GM12878 (cell line): ENCODE measurements around the gene IRX1. TPM values are rescaled to one million over a fixed set of nuclear protein-coding genes. Genes with fewer than 3 reads are reported as not detected.

Experiments used
- ATAC-seq: fragments of 200-7000 bp; cut with Tn5 transposase; 3 replicates; pipeline ENCODE4 v1.9.1; 2020; ENCODE audit warnings: mild to moderate bottlenecking, moderate library complexity
- BruUV-seq: library from RNA; stranded (reverse); fragments of 400-500 nt; replicated peaks from 2 replicates; lab custom pipeline; 2021; lab: Mats Ljungman, UMichigan
- CTCF ChIA-PET: fragments of 300-600 bp; sonication (Branson Sonifier 250); formaldehyde crosslinking; extraction: SDS; loops from one replicate; lab custom pipeline; 2021; ENCODE audit warnings: inconsistent platforms; lab: Yijun Ruan, JAX
- POLR2A ChIA-PET: fragments of 350-600 bp; formaldehyde crosslinking; extraction: SDS; loops from one replicate; lab custom pipeline; 2021; ENCODE audit warnings: inconsistent platforms; lab: Charles Lee
- RAD21 ChIA-PET: fragments of 300-600 bp; sonication (Branson Sonifier 250); formaldehyde crosslinking; loops from one replicate; lab custom pipeline; 2023; ENCODE audit warnings: antibody characterized with exemption; ENCODE audit not compliant: unreplicated experiment; lab: Charles Lee
- SMC1A ChIA-PET: fragments of 300-600 bp; sonication (Branson Sonifier 250); formaldehyde crosslinking; loops from one replicate; lab custom pipeline; 2023; ENCODE audit not compliant: unreplicated experiment, uncharacterized antibody; lab: Charles Lee
- DNase-seq: peaks from one replicate; pipeline ENCODE4 v3.0.0-alpha.2; 2011; ENCODE audit warnings: low read depth, low spot score
- FAIRE-seq: peaks from 3 replicates; lab custom pipeline; 2011; peaks lifted over from hg19 to GRCh38; lab: Jason Lieb, UNC
- H2AFZ ChIP-seq: 2 replicates; pipeline ENCODE4 v1.6.0; 2011; ENCODE audit warnings: low read depth, low read length, control low read depth; ENCODE audit not compliant: control insufficient read depth
- H3K27ac ChIP-seq: 2 replicates; pipeline ENCODE4 v1.5.1; 2011; ENCODE audit warnings: control low read depth; ENCODE audit not compliant: control insufficient read depth, insufficient read depth
- H3K27me3 ChIP-seq, 2 experiments: replicated peaks in 1 of 2; 2 replicates each; pipeline versions ENCODE4 v1.6.0 to v1.6.1; 2011; ENCODE audit warnings: low read length in 1 of 2; ENCODE audit not compliant: control insufficient read depth in 2 of 2, insufficient read depth in 2 of 2
- H3K36me3 ChIP-seq, 2 experiments: 2 replicates each; pipeline ENCODE4 v1.5.1; 2011; ENCODE audit warnings: low read length in 1 of 2; ENCODE audit not compliant: control insufficient read depth in 2 of 2, insufficient read depth in 2 of 2
- H3K4me1 ChIP-seq: 2 replicates; pipeline ENCODE4 v1.6.1; 2011; ENCODE audit warnings: mild to moderate bottlenecking, low read length, moderate library complexity, mixed read lengths; ENCODE audit not compliant: control insufficient read depth, insufficient read depth
- H3K4me2 ChIP-seq: 2 replicates; pipeline ENCODE4 v1.6.0; 2011; ENCODE audit warnings: control low read depth; ENCODE audit not compliant: control insufficient read depth, insufficient read depth
- H3K4me3 ChIP-seq: fragments of 200-600 bp; sonication (generic); 2 replicates; pipeline ENCODE4 v1.5.1; 2016
- H3K79me2 ChIP-seq: 2 replicates; pipeline ENCODE4 v1.6.0; 2011; ENCODE audit warnings: low read length; ENCODE audit not compliant: control insufficient read depth, insufficient read depth
- H3K9ac ChIP-seq: 2 replicates; pipeline ENCODE4 v1.8.0; 2011; ENCODE audit warnings: low read length, control low read depth, mixed read lengths; ENCODE audit not compliant: control insufficient read depth, insufficient read depth
- H3K9me3 ChIP-seq: replicated peaks from 3 replicates; pipeline ENCODE4 v1.5.1; 2011; ENCODE audit warnings: mild to moderate bottlenecking, low read length; ENCODE audit not compliant: control insufficient read depth, insufficient read depth
- H4K20me1 ChIP-seq: 2 replicates; pipeline ENCODE4 v1.6.0; 2011; ENCODE audit not compliant: control insufficient read depth, insufficient read depth
- ATF2 ChIP-seq: IDR thresholded peaks from 2 replicates; pipeline ENCODE4 v1.6.1; 2012; ENCODE audit warnings: low read length, inconsistent platforms
- FOXK2 ChIP-seq: fragments of 450-650 bp; IDR thresholded peaks from 2 replicates; pipeline ENCODE4 v1.6.1; 2017; ENCODE audit warnings: mild to moderate bottlenecking, moderate library complexity
- IKZF1 ChIP-seq: fragments of 450-650 bp; conservative IDR thresholded peaks from 2 replicates; pipeline ENCODE4 v1.6.1; 2017; ENCODE audit warnings: antibody characterized with exemption, mild to moderate bottlenecking
- IKZF2 ChIP-seq, 2 experiments: fragments of 450-650 bp; IDR thresholded peaks; 2 replicates each; pipeline ENCODE4 v1.6.1; 2017; ENCODE audit warnings: mild to moderate bottlenecking in 2 of 2, moderate library complexity in 2 of 2
- MAX ChIP-seq: IDR thresholded peaks from 2 replicates; pipeline ENCODE4 v1.6.1; 2012; ENCODE audit warnings: low read depth, low read length, improper control_type of control experiment
- MLLT1 ChIP-seq: fragments of 450-650 bp; IDR thresholded peaks from 2 replicates; pipeline ENCODE4 v1.6.1; 2016; ENCODE audit warnings: mild to moderate bottlenecking
- NFYB ChIP-seq: IDR thresholded peaks from 2 replicates; pipeline ENCODE4 v1.6.1; 2011; ENCODE audit warnings: low read depth, mild to moderate bottlenecking, low read length, improper control_type of control experiment, moderate library complexity; ENCODE audit not compliant: insufficient read depth
- POLR2AphosphoS5 ChIP-seq: IDR thresholded peaks from 2 replicates; pipeline ENCODE4 v1.6.1; 2011; ENCODE audit warnings: mild to moderate bottlenecking, low read length, inconsistent platforms
- POU2F2 ChIP-seq: IDR thresholded peaks from 3 replicates; pipeline ENCODE4 v1.6.1; 2011; ENCODE audit warnings: low read depth, mild to moderate bottlenecking, low read length, borderline replicate concordance
- RB1 ChIP-seq: fragments of 450-650 bp; formaldehyde crosslinking; IDR thresholded peaks from 2 replicates; pipeline ENCODE4 v1.6.1; 2017; ENCODE audit warnings: mild to moderate bottlenecking, borderline replicate concordance
- SMAD5 ChIP-seq: IDR thresholded peaks from 2 replicates; pipeline ENCODE4 v1.6.1; 2016; ENCODE audit warnings: antibody characterized with exemption, low read depth
- SREBF1 ChIP-seq: IDR thresholded peaks from 2 replicates; pipeline ENCODE4 v1.6.1; 2012; ENCODE audit warnings: mild to moderate bottlenecking, low read length
- USF2 ChIP-seq: IDR thresholded peaks from 2 replicates; pipeline ENCODE4 v1.6.1; 2011; ENCODE audit warnings: low read depth, low read length, improper control_type of control experiment, borderline replicate concordance
- YBX1 ChIP-seq: fragments of 450-650 bp; IDR thresholded peaks from 2 replicates; pipeline ENCODE4 v1.6.1; 2016; ENCODE audit warnings: antibody characterized with exemption
- ZNF592 ChIP-seq: fragments of 450-650 bp; IDR thresholded peaks from 2 replicates; pipeline ENCODE4 v1.6.1; 2017; ENCODE audit warnings: mild to moderate bottlenecking, moderate library complexity
- ZNF622 ChIP-seq: fragments of 450-650 bp; IDR thresholded peaks from 2 replicates; pipeline ENCODE4 v1.6.1; 2017; ENCODE audit warnings: mild to moderate bottlenecking, inconsistent platforms
- WGBS: methylation state at CpG from one replicate; pipeline ENCODE4 v1.1.6; 2016; ENCODE audit warnings: low lambda C conversion rate; ENCODE audit not compliant: insufficient replicate concordance, insufficient coverage; ENCODE audit errors: missing lambda C conversion rate; 5-methylcytosine and 5-hydroxymethylcytosine counted together
- in situ Hi-C: fragments of 300-500 bp; cut with MboI; formaldehyde crosslinking; loops from 9 replicates; pipeline ENCODE4 v1.14.3; 2018; ENCODE audit warnings: mixed read lengths
- intact Hi-C: fragments of 100-400 bp; cut with micrococcal nuclease; formaldehyde crosslinking; loops from one replicate; pipeline ENCODE4 v1.14.2; 2022; ENCODE audit not compliant: unreplicated experiment
- polyA plus RNA-seq, 11 experiments: library from polyadenylated mRNA; depleted of rRNA in 4 of 11; unstranded in 6 of 11; stranded (reverse) in 5 of 11; fragments of >200 nt; fragmentation: Nextera tagmentation in 4 of 11; fragmentation: Illumina TruSeq in 1 of 11; extraction: Ambion mirVana in 4 of 11; extraction: Trizol in 1 of 11; gene quantifications; 1 replicate in 1 of 11; 2 replicates in 10 of 11; pipeline versions ENCODE4 v1.2.1 to v1.2.3, GENCODE V29; 2011 to 2016; ENCODE audit warnings: inconsistent platforms in 2 of 11, missing spikeins in 2 of 11, low read depth in 1 of 11
- total RNA-seq, 4 experiments: library from RNA; depleted of rRNA in 3 of 4; stranded (reverse); fragments of >200 nt in 3 of 4; fragmentation: Illumina TruSeq in 1 of 4; extraction: Trizol in 1 of 4; gene quantifications; 2 replicates each; pipeline versions ENCODE4 v1.2.1 to v1.2.3, GENCODE V29; 2013 to 2021

Gene IRX1
- total and polyA plus RNA-seq, 10 of the 15 experiments (the other 5 are each of a cell fraction or from before 2014, with no cell fraction given), result not detected

GRCh38 chr5:3602785-3603502 lies 7.3 kb downstream of the IRX1 start:
- CTCF ChIA-PET, result no interaction called here
- Histone ChIP-seq H3K36me3 (no peaks in the 10 kb centered on the region), H3K4me1 (no peaks in the 10 kb centered on the region), H3K9ac (no peak overlapping the region), H3K79me2 (no peaks in the 10 kb centered on the region), H3K27me3 (no peaks in the 10 kb centered on the region), H3K27ac (no peak overlapping the region), H4K20me1 (no peaks in the 10 kb centered on the region), H2AFZ (no peak overlapping the region), H3K4me3 (no peak overlapping the region), H3K4me2 (no peak overlapping the region), H3K9me3 (peaks cover 2% of the 10 kb centered on the region; the same call in 1 of the 3 replicates)
- 58% methylated on average over 21 of the region's 45 CpGs for WGBS
- POLR2A ChIA-PET, result no interaction called here
- RAD21 ChIA-PET, result no interaction called here
- TF ChIP-seq SREBF1 (no peak), ATF2 (no peak), ZNF622 (no peak), RB1 (no peak), MAX (no peak), FOXK2 (no peak), MLLT1 (no peak), POU2F2 (no peak), IKZF1 (no peak), POLR2AphosphoS5 (no peak), USF2 (no peak), NFYB (no peak), IKZF2 (IDR thresholded peaks at IDR 0.05) (no peak), YBX1 (no peak), ZNF592 (no peak), SMAD5 (no peak)
- no TSS peak for BruUV-seq
- intact Hi-C loops (no loop called here), in situ Hi-C loops (no loop called here)
- SMC1A ChIA-PET, result no interaction called here
- no peak for ATAC-seq
- no peak for DNase-seq
- no peak for FAIRE-seq
